ENCODE data around the gene CBX3.
A peak's percentile ranks its signal among the peaks of the same experiment; 100 is the strongest.
"Not testable (repeated sequence)": the region's sequence is repeated elsewhere in the genome, so short reads cannot be mapped to it uniquely, and the experiment has no call there.

CBX3 gene

DNA sequence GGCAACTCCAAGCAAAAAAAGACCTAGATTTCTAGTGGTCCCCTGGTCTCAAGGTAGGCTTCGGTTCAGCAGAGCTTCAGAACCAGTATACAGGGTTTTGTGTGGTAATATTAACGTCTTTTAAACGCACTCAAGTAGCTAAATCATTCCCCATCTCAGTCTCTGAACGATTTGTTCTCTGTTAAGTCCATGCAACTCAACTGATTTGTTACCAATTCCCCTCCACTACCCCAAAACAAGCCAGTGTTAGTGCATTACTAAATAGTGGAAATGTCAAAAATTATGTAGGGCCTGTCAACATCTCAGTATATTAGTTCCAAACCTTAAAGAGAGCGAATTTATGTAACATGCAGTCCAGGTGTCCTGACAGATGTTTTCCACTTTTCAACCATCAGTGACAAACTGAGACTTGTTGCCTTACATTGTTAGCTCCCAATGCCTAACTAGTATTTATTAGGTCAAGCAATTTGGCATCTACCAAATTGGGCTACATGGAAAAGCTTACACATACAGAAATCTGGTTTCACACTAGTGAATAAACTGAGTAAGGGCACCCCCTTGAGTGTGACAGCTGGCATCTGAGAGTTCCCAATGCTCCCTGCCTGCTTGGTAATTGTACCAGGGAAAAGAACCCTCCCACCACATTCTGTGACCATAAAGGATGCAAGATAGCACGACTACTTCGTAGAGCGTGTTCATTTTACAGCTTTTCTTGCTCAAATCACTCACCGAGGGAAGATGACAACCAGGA, 13.2 kb upstream of the CBX3 start:
- no peak for DNase-seq (ENCODE audit: low spot score)

DNA sequence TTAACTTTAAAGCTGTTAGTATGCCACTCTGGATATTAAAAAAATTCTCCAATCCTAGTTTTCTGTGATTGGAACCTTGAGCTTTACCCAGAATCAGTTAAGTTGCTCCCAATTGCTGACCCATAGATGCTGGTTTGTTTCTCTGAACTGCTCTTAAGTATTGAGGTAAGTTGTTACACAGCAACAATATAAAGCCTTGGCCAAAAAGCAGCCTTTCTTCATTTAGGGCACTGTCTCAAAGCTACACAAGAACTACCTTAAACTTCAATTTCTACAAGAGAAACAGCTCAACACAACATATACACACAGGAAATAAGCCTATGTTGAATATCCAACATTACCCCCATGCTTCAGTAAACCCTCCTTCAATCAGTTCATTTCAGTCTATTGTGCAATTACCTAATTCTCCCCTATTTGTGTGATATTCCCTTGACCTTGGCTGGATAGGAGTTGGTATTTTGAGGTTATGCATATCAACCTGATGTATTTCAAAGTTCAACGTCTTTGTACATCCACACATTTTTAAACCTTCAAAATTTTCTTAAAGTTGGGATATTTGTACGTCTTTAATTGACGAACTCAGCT, 12.5 kb upstream of the CBX3 start:
- no peak for DNase-seq (ENCODE audit: low spot score)

DNA sequence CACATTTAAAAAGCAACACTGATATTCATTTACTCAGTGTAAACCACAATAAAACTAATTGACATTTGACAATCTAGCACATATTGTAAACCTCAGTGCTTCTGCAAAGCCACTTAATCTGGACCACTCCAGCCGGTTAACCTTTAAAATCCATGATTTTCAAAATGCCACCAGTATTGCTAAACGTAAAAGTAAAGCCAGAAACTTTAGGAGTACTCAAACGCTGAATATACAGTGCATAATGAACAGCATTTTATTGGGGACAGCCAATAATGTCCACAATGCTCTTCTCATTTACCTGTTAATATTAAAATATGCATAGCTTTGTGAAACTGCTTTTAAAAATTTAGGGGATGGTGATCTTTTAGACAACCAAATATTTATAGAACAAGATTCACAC, 11.8 kb upstream of the CBX3 start:
- no peak for DNase-seq (ENCODE audit: low spot score)

DNA sequence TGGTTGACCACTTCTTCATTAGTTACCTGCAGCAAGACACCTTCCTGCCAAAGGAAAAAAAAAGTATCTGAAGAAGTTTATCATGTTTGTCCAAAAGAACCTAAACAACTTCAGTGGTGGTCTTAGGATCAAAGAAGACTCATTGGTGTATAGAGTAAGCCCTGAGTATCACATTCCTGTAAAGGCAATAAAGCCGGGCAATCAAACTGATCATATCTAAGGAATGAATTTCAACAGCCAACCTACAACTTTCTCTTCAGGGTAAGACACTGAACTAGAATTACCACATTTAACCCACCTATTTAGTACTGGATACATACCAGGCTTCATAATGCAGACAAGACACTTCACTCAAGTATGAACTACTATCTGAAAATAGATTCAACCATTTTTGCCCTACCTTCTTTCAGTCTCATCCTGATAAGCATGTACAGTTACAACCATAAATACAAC, 11.1 kb upstream of the CBX3 start:
- DNase-seq (ENCODE audit: low spot score), result no peak

DNA sequence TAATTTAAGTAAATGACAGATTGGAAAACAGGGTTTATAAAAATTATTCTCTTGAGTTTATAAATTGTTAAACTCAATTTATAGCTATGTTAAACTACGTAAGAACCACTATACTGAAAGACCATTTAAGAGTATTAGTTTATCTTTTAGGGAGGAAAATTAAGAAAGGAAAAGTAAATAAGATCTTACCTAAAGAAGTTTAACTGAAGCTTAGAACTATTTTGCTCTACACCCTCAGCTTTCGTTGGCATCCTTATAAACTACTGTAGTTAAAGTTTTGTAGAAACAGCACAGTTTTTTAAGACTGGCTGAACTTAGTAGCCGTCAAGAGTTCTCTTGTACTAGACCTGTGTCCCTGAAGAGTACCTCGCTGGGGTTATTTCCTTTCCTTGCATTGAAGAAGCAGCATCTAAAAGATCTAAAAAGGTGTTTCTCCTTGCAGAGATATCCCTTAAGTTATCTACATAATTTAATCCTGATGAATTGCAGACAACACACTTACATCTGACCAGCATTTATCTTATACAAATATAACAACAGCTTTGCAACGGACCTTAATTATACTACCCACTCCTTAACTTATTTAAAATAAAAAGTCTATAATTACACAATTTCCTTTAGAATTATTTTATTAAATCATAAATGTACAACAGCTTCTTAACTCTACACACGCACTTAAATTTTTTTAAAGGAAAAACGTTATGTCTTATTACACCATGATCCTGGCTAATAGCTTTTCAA, 10.1 kb upstream of the CBX3 start:
- DNase-seq (ENCODE audit: low spot score), result no peak

DNA sequence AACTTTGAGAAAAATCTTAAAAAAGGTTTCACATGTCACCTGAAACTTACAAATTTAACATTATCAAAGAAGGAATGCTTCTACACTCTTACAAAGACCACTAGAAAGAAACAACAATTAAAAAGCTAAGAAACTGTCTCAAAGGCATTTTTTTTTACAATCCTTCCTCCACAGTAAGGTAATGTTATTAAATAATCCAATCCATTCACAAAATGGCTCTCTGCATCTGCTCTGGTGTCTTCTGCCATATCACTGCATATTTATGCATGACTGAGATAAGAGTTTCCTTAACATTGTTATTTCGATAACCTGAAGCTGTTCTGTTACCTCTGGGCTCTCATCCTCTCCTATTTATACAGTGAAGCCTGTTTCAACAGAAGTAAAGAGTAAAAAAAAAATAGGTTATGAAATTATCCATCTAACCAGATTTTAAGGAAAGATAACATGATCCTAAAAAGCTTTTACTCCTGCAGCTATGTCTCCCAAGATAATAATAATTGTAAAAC, 9.5 kb upstream of the CBX3 start:
- no peak for DNase-seq (ENCODE audit: low spot score)

DNA sequence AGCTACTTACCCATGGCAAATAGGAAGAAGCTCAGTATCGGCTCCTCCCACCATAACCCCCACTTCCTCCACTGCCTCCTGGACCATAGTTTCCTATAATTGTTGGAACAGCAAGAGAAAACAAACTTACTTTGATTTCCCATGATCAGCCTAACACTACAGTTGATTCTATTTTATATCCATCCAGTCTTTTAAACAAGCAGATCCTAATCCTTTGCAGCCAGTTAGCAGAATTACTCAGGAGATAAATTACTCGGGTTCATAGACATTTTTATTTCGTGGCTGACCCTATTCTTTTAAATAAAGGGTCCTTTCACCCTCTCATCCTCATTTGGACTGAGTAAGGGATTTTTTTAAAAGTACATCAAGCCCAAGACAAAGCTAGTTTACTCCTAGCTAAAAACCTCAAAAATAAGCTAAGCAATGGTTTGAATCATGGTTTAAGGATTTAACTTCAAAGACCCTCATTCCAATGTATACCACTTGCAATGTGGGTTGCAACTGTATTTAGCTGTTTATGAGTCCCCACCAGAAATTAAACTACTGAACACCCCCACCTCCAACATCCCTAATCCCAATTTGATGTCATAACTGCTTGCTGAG, 9.0 kb upstream of the CBX3 start:
- no peak for DNase-seq (ENCODE audit: low spot score)

DNA sequence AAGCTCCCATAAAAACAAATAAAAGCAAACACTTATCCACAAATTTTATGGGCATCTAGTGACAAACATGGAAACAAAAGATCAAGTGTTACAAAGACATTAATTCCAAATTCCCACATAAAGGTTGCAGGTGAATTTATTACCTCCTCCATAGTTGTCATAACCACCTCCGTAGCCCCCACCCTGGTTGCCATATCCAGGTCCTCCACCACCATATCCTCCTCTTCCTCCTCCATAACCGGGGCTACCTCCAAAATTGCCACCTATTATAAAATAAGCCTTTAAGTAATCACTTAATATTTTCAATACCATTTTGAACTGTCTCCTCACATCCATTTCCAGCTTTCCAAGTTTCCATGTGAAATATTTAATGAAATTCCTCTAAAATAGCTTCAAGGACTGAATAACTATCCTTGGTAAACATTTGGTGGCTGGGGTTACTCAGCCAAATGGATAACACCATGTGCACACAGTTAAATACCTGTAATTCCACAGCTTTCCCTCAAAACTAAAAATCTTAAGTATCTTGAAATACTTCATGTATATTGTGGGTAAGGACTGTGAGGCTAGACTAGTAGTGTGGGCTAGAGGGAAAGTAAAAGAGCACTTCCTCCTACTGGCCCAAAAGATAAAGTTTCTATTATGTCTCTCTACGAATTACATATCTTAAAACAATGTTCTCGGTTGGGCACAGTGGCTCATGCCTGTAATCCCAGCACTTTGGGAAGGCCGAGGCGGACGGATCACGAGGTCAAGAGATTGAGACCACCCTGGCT, 7.9 kb upstream of the CBX3 start:
- no peak for DNase-seq (ENCODE audit: low spot score)

DNA sequence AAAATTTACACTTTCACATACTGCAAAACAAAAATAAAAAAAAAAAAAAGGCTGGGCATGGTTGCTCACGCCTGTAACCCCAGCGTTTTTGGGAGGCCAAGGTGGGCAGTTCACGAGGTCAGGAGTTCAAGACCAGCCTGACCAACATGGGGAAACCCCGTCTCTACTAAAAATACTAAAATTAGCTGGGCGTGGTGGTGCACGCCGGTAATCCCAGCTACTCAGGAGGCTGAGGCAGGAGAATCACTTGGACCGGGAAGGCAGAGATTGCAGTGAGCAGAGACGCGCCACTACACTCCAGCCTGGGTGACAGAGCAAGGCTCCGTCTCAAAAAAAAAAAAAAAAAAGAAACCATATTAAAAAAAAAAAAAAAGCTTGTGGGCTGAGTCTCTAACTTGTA, 6.8 kb upstream of the CBX3 start:
- DNase-seq (ENCODE audit: low spot score), result not testable (repeated sequence)

DNA sequence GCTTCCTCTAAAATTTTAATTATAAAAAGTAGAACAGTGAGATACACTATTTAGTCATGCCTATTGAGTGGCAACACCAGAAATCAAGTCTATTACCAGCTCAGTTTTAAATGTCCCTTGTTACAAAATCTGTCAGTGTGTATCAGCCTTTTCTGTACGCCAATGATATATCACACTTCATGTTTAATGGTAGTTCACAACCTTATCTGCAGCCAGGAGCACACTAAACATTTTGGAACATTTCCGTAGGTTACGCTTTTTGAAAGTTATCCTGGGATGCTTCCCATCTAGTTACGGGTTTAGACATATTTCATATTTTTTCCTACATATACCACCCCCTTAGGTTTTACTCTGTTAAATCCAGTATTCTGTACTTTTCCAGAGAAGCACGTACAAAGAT, 6.4 kb upstream of the CBX3 start:
- DNase-seq (ENCODE audit: low spot score), result no peak

DNA sequence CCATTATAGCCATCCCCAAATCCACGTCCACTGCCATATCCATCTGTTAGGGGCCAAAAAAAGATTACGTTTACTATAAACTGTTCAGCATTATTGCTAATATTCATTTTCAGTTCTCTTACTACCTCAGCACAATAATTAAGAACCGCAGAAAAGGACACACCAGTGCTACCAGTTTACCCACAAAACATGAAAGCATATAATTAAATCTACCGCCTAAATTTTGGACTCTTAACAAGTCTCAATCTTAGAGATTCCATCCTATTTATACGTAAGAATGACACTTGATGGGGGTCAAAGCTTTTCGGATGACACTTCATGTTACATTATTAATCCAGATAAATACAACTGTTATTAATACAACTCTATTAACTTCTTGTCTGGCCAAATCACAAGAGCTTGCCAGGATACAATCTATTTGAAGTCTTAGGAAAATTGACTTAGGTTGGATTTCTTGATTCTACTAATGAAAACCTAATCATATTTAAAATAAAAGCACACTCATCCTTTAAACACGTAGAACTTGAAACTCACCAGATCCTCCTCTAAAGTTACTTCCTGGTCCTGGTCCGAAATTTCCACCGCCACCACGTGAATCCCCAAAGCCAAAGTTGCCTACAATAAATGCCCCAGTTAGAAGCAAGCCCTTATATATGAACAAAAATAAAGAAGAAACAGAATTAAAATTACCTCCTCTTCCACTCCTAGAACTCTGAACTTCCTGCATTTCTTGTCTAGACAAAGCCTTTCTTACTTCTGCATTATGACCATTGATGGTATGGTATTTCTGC, 5.5 kb upstream of the CBX3 start:
- DNase-seq (ENCODE audit: low spot score), result no peak

DNA sequence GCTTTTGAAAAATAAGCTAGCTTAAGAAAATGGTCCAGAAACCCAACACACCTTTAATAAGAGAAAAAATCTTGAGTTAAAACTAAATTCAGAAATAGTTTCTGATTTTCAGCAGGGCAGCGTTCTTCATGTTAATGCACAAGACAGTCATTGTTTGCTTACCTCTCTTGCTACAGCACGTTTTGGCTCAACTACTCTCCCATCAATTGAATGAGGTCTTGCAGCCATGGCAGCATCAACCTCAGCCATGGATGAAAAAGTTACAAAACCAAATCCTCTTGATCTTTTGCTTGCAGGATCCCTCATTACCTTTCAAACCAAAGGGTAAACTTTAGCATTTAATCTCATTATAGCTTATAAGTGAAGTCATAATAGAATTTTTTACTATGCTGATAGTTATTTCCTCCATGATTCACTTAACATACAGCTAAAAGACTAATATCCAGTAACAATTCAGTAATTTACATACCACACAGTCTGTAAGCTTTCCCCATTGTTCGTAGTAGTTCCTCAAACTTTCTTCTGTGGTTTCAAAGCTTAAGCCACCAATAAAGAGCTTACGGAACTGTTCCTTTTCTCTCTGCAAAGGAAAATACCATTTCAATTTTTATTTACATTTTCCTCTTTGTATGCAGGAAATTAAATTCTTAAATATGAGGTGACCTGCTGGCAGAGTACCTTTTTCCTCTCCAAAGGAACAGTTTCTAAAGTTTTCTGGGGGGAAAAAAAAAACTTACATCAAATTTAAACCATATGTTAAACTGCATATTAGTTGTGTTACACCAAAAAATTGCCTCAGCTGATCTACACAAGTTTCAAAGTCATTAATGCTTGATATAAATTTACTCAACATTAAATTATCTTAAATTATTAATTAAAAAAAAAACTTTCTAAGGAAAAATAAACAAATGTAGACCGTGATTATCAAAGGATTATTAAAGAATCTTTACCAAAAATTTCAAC, 4.1 kb upstream of the CBX3 start:
- DNase-seq (ENCODE audit: low spot score), result no peak

DNA sequence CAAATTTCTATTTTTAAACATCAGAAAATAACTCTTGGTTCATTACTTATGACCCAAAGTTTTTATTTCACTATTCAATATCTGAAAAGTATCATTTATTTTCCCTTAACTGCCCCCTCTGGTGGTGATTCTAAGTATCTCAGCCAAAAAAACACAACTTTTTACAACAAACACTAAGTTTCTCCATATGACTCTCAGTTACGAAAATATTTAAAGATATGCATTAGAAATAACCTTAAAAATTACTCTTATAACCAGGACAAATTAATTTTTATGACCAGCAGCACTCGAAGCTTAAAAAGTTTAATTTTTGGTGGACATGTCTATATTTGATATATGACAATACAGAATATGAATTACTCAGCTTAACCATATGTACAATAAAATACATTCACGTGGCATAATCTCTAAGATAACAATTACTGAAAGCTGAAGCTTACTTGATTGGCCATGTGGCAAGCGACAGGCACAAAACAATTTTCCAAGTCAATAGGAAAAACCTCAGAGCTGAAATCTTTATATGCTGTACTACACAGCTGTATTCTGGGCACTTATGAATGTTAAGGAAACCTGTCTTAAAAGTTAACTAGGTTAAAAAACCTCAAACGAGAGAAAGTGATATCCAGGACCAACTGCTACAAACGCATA, 3.3 kb upstream of the CBX3 start:
- DNase-seq (ENCODE audit: low spot score), result no peak

DNA sequence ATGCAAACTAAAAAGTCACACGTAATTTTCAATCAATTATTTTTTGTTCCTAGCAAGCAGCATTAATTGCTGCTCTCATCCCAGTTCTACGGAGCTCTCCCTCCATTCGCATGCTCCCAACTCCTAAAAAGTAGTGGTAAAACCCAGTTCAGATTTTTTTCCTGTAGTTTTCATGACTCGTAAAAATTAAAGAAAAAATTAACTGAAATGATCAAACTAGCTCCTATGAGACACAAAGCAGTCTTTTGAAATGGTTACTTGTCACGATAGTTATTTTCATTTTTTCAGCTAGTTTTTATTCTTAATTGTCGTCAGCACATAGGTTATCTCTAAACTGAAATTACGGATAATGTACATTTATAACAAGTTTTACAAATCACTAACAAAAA, 2.8 kb upstream of the CBX3 start:
- DNase-seq (ENCODE audit: low spot score), result no peak

DNA sequence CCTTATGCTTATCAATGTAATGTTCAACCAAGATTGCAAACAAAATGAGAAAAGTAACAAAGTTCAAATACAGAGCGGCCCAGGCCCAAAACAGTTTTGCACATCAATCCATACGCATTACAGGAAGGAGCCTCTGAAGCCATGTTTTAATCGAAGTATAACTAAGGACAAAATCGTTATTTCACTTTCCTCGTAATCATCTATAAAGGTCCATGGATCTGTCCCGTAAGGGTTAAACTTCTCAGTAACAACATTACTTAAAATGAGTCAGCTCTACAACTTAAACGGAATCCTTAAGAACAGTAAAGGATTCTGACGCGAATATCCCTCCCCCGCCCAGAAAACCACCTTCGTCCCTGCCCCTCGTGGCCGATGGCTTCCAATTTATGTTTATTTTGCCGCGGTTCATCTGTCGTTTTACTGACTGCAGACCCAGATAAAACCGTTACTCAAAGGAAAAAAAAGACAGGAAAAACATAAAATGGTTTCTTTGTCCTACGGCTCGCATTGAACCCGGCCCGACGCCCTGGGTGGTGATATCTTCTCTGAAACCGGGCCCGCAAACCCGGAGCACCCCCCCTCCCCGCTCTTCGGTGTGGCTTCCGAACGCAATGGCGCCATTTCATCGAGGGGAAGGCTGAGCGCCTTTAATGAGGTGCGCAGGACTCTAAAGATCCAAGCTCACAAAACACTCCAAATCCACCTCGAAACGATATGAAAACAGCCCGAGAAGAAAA, 2.1 kb upstream of the CBX3 start:
- peak; percentile 70 for DNase-seq (ENCODE audit: low spot score)

DNA sequence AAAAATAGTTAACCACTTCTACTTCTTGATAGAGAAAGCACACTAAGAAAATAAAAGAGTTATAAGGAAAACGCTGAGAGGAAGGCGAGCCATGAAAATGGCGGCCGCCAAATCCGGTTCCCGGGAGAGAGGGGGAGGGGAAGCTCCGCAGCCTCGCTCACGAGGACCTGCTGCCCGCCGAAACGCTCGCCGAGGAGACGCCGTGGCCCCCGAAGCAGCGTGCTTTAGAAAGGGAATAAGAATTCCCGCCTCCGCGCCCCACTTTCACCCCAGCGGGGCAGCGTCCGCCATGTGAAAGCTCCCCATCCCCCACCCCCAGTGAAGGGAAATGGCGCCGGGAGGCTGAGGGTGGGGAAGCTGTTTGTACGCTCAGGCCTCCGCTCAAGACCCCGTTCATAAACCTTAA, 1.5 kb upstream of the CBX3 start:
- DNase-seq (ENCODE audit: low spot score), result peak; percentile 71

DNA sequence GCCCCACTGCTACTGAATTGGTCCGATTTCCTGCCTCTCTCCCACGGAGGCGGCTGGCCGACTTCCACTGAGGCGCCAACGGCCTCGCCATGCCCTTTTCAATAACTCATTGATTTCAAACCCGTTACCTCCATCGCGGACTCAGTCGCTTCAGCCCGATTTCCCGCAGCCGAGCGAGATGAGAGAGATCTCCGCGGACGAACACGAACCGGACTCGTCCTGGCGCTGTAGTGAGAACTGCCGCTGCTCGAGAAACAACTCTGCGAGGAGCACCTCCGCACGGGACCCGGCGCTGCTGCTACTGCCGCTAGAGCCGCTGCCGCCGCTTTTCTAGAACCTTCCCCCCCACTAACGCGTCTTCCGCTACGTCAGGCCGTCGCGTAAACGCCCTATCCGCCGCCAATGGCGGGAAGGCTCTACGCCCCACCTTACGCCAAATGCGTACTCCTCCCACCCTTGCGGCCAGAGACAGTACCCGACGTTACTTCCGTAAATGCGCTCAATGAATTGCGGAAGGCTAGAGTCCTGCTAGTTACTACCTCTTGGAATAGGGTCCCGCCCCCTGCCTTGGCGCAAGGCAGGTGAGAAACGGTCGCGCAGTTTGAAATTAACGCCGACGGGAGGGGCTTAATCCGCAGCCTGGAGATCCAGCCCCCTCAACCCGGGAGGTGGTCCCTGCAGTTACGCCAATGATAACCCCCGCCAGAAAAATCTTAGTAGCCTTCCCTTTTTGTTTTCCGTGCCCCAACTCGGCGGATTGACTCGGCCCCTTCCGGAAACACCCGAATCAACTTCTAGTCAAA, 900 bp upstream of the CBX3 start, which contains the start of gene HNRNPA2B1:
TSS of gene HNRNPA2B1 (minus strand) at position 303 of the 803 bp plus-strand sequence. CDS start at position 134, 169 bp downstream.
- DNase-seq (ENCODE audit: low spot score), result peak; percentile 99
